Endothelial cell of umbilical vein (primary cell): ENCODE data around the gene WDR74. TPM values are rescaled to one million over a fixed set of nuclear protein-coding genes. Genes with fewer than 3 reads are reported as not detected.

Experiments used
- BruUV-seq: library from RNA; stranded (reverse); fragments of 400-500 nt; replicated peaks from 2 replicates; lab custom pipeline; 2021; lab: Mats Ljungman, UMichigan
- CTCF ChIA-PET: fragments of 300-600, 350-600 bp; sonication (Branson Sonifier 250); formaldehyde crosslinking; loops from one replicate; lab custom pipeline; 2021; ENCODE audit warnings: antibody characterized with exemption, inconsistent platforms; lab: Charles Lee
- POLR2A ChIA-PET: fragments of 300-600, 350-600 bp; sonication (Branson Sonifier 250); formaldehyde crosslinking; loops from one replicate; lab custom pipeline; 2021; ENCODE audit warnings: antibody characterized with exemption, inconsistent platforms; lab: Charles Lee
- DNase-seq: peaks from one replicate; pipeline ENCODE4 v3.0.0-alpha.2; 2011; ENCODE audit warnings: low read depth, low spot score
- FAIRE-seq: peaks from 2 replicates; lab custom pipeline; 2011; peaks lifted over from hg19 to GRCh38; lab: Jason Lieb, UNC
- H2AFZ ChIP-seq: 2 replicates; pipeline ENCODE4 v1.6.0; 2012; ENCODE audit warnings: low read depth, low read length, control low read depth, inconsistent platforms
- H3K27ac ChIP-seq: 2 replicates; pipeline ENCODE4 v1.5.1; 2011; ENCODE audit warnings: low read depth, mild to moderate bottlenecking, control low read depth, low read length, moderate library complexity; ENCODE audit not compliant: insufficient read depth
- H3K27me3 ChIP-seq, 2 experiments: 2 replicates each; pipeline versions ENCODE4 v1.6.0 to v1.6.1; 2011; ENCODE audit warnings: low read length in 2 of 2, mixed read lengths in 1 of 2; ENCODE audit not compliant: control insufficient read depth in 2 of 2, insufficient read depth in 2 of 2
- H3K36me3 ChIP-seq, 2 experiments: 2 replicates in 1 of 2; 3 replicates in 1 of 2; pipeline ENCODE4 v1.5.1; 2011; ENCODE audit warnings: low read length in 2 of 2, mild to moderate bottlenecking in 1 of 2, moderate library complexity in 1 of 2; ENCODE audit not compliant: control insufficient read depth in 2 of 2, insufficient read depth in 2 of 2; ENCODE audit errors: extremely low read depth in 1 of 2
- H3K4me1 ChIP-seq: 3 replicates; pipeline ENCODE4 v1.5.1; 2011; ENCODE audit warnings: mild to moderate bottlenecking, low read length; ENCODE audit not compliant: control insufficient read depth, insufficient read depth; ENCODE audit errors: extremely low read depth
- H3K4me2 ChIP-seq: 2 replicates; pipeline ENCODE4 v1.6.1; 2011; ENCODE audit warnings: low read length, control low read depth, mixed read lengths; ENCODE audit not compliant: insufficient read depth
- H3K4me3 ChIP-seq, 3 experiments: fragments of 200-600 bp in 1 of 3; sonication (generic), shearing (Covaris generic) in 1 of 3; replicated peaks in 1 of 3; 2 replicates each; pipeline ENCODE4 v1.5.1; 2011 to 2016; ENCODE audit warnings: control low read depth in 3 of 3, low read length in 3 of 3, mild to moderate bottlenecking in 2 of 3, inconsistent platforms in 1 of 3, low read depth in 1 of 3, moderate library complexity in 1 of 3; ENCODE audit not compliant: insufficient read depth in 1 of 3
- H3K79me2 ChIP-seq: 2 replicates; pipeline ENCODE4 v1.6.0; 2012; ENCODE audit warnings: low read length, inconsistent platforms; ENCODE audit not compliant: control insufficient read depth, insufficient read depth
- H3K9ac ChIP-seq: replicated peaks from 2 replicates; pipeline ENCODE3; 2011; ENCODE audit warnings: low read length, control low read depth; ENCODE audit not compliant: insufficient read depth; ENCODE audit errors: extremely low read depth
- H3K9me1 ChIP-seq: replicated peaks from 3 replicates; pipeline ENCODE4 v1.6.0; 2011; ENCODE audit warnings: mild to moderate bottlenecking, low read length; ENCODE audit not compliant: control insufficient read depth, insufficient read depth; ENCODE audit errors: extremely low read depth
- H3K9me3 ChIP-seq: replicated peaks from 2 replicates; pipeline ENCODE4 v1.5.1; 2012; ENCODE audit warnings: low read length, inconsistent platforms; ENCODE audit not compliant: control insufficient read depth, insufficient read depth
- H4K20me1 ChIP-seq: replicated peaks from 2 replicates; pipeline ENCODE3; 2011; ENCODE audit warnings: mild to moderate bottlenecking, low read length; ENCODE audit not compliant: control insufficient read depth, insufficient read depth; ENCODE audit errors: extremely low read depth
- EZH2 ChIP-seq: IDR thresholded peaks from 2 replicates; pipeline ENCODE4 v1.6.1; 2012; ENCODE audit warnings: borderline replicate concordance, low read depth, mild to moderate bottlenecking, moderate library complexity, low read length, inconsistent platforms; ENCODE audit not compliant: severe bottlenecking
- FOS ChIP-seq: IDR thresholded peaks from 2 replicates; pipeline ENCODE4 v1.6.1; 2011; ENCODE audit warnings: mild to moderate bottlenecking, low read length, moderate library complexity, borderline replicate concordance; ENCODE audit not compliant: insufficient read depth
- GATA2 ChIP-seq: IDR thresholded peaks from 2 replicates; pipeline ENCODE4 v1.7.0; 2011; ENCODE audit warnings: low read depth, mild to moderate bottlenecking, moderate library complexity, mixed read lengths, low read length; ENCODE audit not compliant: insufficient read length, insufficient read depth
- JUN ChIP-seq: IDR thresholded peaks from 2 replicates; pipeline ENCODE4 v1.6.1; 2011; ENCODE audit warnings: borderline replicate concordance, low read depth; ENCODE audit not compliant: insufficient read length, insufficient read depth
- MYC ChIP-seq: IDR thresholded peaks from one replicate; pipeline ENCODE4 v1.6.1; 2011; ENCODE audit warnings: mild to moderate bottlenecking, low read depth, low read length
- POLR2A ChIP-seq: IDR thresholded peaks from 2 replicates; pipeline ENCODE4 v1.6.1; 2012; ENCODE audit warnings: low read depth, mild to moderate bottlenecking, control low read depth, low read length
- POLR2AphosphoS5 ChIP-seq: IDR thresholded peaks from 2 replicates; pipeline ENCODE4 v1.6.1; 2012; ENCODE audit warnings: low read depth, mild to moderate bottlenecking, control low read depth, low read length, moderate library complexity; ENCODE audit not compliant: insufficient read depth
- dilution Hi-C: fragments of 300-500 bp; cut with MboI; formaldehyde crosslinking; loops from one replicate; pipeline ENCODE4 v1.15.0; 2019; ENCODE audit warnings: low sequenced_read_pairs; ENCODE audit not compliant: extremely low pct_ligation_motif_present
- intact Hi-C: fragments of 100-400 bp; cut with micrococcal nuclease; formaldehyde crosslinking; loops from one replicate; pipeline ENCODE4 v1.10.0; 2022
- polyA plus RNA-seq, 4 experiments: library from polyadenylated mRNA; depleted of rRNA in 3 of 4; stranded (reverse) in 3 of 4; unstranded in 1 of 4; fragments of >200 nt; gene quantifications; 2 replicates each; pipeline versions ENCODE4 v1.2.1 to v1.2.3, GENCODE V29; 2011 to 2012; ENCODE audit warnings: missing spikeins in 1 of 4
- total RNA-seq: library from RNA; stranded (reverse); gene quantifications from 2 replicates; pipeline ENCODE4 v1.2.3, GENCODE V29; 2021
- TF ChIP-seq, protein P1 (sequence below): IDR thresholded peaks from 2 replicates; pipeline ENCODE4 v1.6.1; 2011; ENCODE audit not compliant: insufficient read depth, insufficient read length
- TF ChIP-seq, protein P2 (sequence below), 2 donors: IDR thresholded peaks; 1 replicate in 1 of 2; 2 replicates in 1 of 2; pipeline ENCODE4 v1.5.1; 2011; ENCODE audit warnings: low read length in 2 of 2, mild to moderate bottlenecking in 2 of 2, moderate library complexity in 2 of 2, control low read depth in 1 of 2, inconsistent platforms in 1 of 2, low read depth in 1 of 2; ENCODE audit not compliant: insufficient read depth in 1 of 2; ENCODE audit errors: extremely low read depth in 1 of 2

The WDR74 gene
- total and polyA plus RNA-seq, 2 donors (not counting 3 experiments of a cell fraction or from before 2014, with no cell fraction given): 44.7 to 51.7 TPM

DNA sequence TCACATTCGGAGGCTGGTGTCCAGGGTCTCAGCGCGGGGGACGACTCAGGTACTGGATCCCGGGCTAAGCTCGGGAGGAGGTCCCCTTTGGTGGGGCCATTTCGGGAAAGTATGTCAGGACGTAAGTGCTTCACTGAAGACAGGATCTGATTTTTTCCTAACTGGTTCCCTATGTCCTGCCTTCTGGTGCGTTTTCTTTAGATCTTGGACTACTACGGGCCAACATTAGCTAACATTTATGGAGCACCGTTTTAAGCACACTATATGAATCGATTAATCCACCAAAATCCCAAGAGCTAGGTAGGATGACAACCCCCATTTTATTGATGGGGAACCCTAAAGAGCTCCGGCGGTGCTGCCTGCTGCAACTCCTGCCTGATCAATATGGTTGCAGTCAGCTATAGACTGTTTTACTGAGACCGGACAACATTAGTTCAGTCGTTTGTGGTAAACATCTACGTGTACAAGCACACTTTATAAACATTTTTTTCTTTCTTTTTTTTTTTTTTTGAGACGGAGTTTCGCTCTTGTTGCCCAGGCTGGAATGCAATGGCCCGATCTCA, 17.0 kb upstream of the WDR74 start:
- Histone ChIP-seq H3K9ac (peak overlapping the region; percentile 71), H3K27me3 (no peaks in the 10 kb centered on the region), H3K36me3 (peaks cover 12 to 29% of the 10 kb centered on the region in 2 experiments), H2AFZ (peak overlapping the region; percentile 47), H3K4me1 (peaks cover 24% of the 10 kb centered on the region), H3K9me1 (no peaks in the 10 kb centered on the region), H3K9me3 (no peaks in the 10 kb centered on the region), H4K20me1 (peaks cover 10% of the 10 kb centered on the region), H3K4me3 (peak overlapping the region; percentile 1 to 63 (median 61)), H3K79me2 (peaks cover 54% of the 10 kb centered on the region), H3K27ac (peak overlapping the region; percentile 54), H3K4me2 (peak overlapping the region; percentile 71)
- CTCF ChIA-PET: interaction anchor here (1.4 to 3.3 kb wide), 3 partner anchors 25 to 462 kb away, joined by 3 to 26 read pairs (median 20); partner anchors contain the start of genes SLC3A2 and TMEM179B
- intact Hi-C loops: no loop called here
- TSS peak; percentile 92 for BruUV-seq
- TF ChIP-seq, protein P1, sequence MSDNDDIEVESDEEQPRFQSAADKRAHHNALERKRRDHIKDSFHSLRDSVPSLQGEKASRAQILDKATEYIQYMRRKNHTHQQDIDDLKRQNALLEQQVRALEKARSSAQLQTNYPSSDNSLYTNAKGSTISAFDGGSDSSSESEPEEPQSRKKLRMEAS: no peak
- TF ChIP-seq POLR2A (no peak), MYC (no peak), GATA2 (no peak), EZH2 (no peak), JUN (no peak), FOS (no peak), POLR2AphosphoS5 (no peak)
- TF ChIP-seq, protein P2, sequence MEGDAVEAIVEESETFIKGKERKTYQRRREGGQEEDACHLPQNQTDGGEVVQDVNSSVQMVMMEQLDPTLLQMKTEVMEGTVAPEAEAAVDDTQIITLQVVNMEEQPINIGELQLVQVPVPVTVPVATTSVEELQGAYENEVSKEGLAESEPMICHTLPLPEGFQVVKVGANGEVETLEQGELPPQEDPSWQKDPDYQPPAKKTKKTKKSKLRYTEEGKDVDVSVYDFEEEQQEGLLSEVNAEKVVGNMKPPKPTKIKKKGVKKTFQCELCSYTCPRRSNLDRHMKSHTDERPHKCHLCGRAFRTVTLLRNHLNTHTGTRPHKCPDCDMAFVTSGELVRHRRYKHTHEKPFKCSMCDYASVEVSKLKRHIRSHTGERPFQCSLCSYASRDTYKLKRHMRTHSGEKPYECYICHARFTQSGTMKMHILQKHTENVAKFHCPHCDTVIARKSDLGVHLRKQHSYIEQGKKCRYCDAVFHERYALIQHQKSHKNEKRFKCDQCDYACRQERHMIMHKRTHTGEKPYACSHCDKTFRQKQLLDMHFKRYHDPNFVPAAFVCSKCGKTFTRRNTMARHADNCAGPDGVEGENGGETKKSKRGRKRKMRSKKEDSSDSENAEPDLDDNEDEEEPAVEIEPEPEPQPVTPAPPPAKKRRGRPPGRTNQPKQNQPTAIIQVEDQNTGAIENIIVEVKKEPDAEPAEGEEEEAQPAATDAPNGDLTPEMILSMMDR (IDR thresholded peaks at IDR 0.05; ENCODE audit: extremely low read depth in 1 of 2, insufficient read depth in 1 of 2, low read depth in 1 of 2, low read length in 2 of 2): no peak
- dilution Hi-C loops: no loop called here
- POLR2A ChIA-PET: interaction anchor here (0.6 to 9.3 kb wide), 15 partner anchors 8 to 192 kb away, joined by 3 to 186 read pairs (median 5); partner anchors contain the start of genes C11orf98, CSKMT, HNRNPUL2 and SLC3A2
- FAIRE-seq: peak; percentile 53
- no peak for DNase-seq
